ENCODE measurements around the gene RNU1-2. TPM values are rescaled to one million over a fixed set of nuclear protein-coding genes. Genes with fewer than 3 reads are reported as not detected.
"Not testable (repeated sequence)": the region's sequence is repeated elsewhere in the genome, so short reads cannot be mapped to it uniquely, and the experiment has no call there.

The RNU1-2 gene
- under 1 TPM in 3 of 4 donors, not detected in 1; under 0.01 TPM for total RNA-seq

DNA sequence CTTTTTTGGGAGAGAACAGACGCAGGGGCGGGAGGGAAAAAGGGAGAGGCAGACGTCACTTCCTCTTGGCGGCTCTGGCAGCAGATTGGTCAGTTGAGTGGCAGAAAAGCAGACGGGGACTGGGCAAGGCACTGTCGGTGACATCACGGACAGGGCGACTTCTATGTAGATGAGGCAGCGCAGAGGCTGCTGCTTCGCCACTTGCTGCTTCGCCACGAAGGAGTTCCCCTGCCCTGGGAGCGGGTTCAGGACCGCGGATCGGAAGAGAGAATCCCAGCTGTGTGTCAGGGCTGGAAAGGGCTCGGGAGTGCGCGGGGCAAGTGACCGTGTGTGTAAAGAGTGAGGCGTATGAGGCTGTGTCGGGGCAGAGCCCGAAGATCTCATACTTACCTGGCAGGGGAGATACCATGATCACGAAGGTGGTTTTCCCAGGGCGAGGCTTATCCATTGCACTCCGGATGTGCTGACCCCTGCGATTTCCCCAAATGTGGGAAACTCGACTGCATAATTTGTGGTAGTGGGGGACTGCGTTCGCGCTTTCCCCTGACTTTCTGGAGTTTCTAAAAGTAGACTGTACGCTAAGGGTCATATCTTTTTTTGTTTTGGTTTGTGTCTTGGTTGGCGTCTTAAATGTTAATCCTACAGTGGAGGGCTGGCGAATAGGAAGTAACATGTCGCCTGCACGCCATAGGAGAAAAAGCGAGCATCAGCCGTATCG, at the start of gene RNU1-2:
Gene RNU1-2 (plus strand): TSS at position 383 of the 718 bp plus-strand sequence.
- H3K27ac ChIP-seq, result peak within 1 kb of the TSS; percentile 84 to 99 (median 92)
- TF ChIP-seq POLR2AphosphoS5 (IDR thresholded peaks at IDR 0.05) (peak; percentile 78), POLR2A (IDR thresholded peaks at IDR 0.05) (peak; percentile 65 to 94)
- not testable (repeated sequence) for H3K36me3 ChIP-seq, H3K27me3 ChIP-seq, H3K9me3 ChIP-seq
- WGBS, 2 donors (ENCODE audit: low coverage in 1 of 2), result 0% methylated on average over 7 to 12 of the region's 39 CpGs
- peak; percentile 99 for ATAC-seq
- H3K4me1 ChIP-seq, result peaks cover 0 to 16% (median 5%) of the 10 kb centered on the region in 3 donors
- H3K4me3 ChIP-seq, result peak within 1 kb of the TSS; percentile 36 to 44

DNA sequence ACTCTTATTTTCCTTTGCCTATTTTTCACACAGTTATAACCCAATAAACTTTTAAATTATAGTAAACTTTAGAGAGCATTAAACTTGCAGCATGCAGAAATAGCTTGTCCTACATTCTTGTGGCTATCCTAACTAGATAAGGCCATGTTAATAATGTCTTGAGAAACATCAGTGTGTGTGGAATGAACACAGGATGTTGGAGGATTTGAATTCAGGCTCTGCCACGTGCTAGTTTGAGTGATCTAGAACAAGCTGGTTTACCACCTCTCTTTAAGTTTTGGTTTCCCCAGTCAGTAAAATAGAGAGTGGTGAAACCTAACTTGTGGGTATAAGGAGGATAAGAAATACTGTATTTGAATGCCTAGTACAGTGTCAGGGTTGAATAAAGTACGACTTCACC, 39.6 kb upstream of the RNU1-2 start:
- H3K9me3 ChIP-seq, H3K4me3 ChIP-seq, H3K36me3 ChIP-seq, ATAC-seq, H3K27ac ChIP-seq, H3K4me1 ChIP-seq: not testable (repeated sequence)
- peaks cover 13% of the 10 kb centered on the region for H3K27me3 ChIP-seq
- WGBS, 2 donors (ENCODE audit: low coverage in 1 of 2), result 100% methylated on average over 1 of the region's 2 CpGs; no CpG with 5 or more reads in 1 of the 2 donors

DNA sequence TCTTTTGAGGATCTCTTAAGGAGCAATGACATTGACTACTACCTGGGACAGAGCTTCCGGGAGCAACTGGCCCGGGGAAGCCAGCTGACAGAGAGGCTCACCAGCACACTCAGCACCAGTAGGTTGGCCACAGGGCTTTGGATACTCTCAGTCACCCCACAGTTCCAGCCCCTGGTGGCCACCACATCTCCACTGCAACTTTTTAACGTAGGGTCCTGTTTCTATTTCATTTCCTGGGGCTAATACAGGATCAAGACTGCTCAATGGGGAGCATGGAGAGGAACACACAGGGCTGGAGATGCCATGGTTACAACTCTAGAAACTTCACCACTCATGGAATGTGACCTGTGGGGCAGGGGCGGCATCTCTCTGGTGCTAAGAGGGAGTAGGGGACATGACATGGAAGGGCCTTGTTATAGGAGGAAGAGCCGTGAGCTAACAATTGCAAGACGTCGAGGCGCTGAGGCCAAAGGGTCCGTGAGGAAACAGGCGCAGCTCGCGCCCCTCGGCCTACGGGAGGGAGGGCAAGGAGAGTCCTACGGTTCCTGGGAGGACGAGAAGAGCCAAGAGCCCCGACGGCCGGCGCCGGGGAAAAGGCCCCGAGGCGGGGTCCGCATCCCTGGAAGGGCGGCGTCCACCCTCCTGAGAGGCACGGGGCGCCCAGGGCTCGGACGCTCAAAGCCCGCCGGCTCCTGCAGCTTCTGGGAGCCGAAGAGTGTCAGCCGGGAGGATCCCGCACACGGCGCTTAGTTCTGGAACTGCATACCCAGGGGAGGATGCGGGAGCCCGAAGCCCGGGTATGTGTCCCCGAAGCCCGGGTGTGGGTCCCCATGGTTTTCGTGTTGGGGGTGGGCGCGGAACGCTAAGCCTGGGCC, 36.4 kb upstream of the RNU1-2 start:
- not testable (repeated sequence) for ATAC-seq, H3K4me3 ChIP-seq, H3K4me1 ChIP-seq, H3K9me3 ChIP-seq, H3K36me3 ChIP-seq, H3K27ac ChIP-seq
- 36 to 51% methylated on average over 2 to 10 of the region's 46 CpGs for WGBS, 2 donors (ENCODE audit: low coverage in 1 of 2)
- H3K27me3 ChIP-seq, result peaks cover 17% of the 10 kb centered on the region

DNA sequence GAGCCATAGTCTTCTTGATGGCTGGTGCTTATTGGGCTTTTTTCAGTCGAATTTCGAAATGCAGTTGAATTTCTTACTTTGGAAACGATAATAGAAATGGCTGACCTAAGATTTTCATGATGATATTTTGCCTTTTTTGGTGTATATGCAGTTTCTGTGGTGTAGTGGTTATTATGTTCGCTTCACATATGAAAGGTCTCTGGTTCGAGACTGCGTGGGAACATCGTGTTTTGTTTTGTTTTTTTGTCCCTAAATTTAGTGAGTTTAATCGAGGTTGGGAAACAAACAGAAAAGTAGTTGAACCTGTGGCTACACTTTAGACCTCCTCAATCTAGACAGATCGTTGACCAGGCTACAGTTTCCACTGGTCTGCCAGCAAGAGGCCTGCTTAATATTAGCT, 35.7 kb upstream of the RNU1-2 start:
- H3K36me3 ChIP-seq, H3K4me3 ChIP-seq, ATAC-seq, H3K9me3 ChIP-seq, H3K4me1 ChIP-seq, H3K27ac ChIP-seq: not testable (repeated sequence)
- H3K27me3 ChIP-seq, result peaks cover 17% of the 10 kb centered on the region
- WGBS, 2 donors (ENCODE audit: low coverage in 1 of 2), result 68 to 87% methylated on average over 6 of the region's 9 CpGs

DNA sequence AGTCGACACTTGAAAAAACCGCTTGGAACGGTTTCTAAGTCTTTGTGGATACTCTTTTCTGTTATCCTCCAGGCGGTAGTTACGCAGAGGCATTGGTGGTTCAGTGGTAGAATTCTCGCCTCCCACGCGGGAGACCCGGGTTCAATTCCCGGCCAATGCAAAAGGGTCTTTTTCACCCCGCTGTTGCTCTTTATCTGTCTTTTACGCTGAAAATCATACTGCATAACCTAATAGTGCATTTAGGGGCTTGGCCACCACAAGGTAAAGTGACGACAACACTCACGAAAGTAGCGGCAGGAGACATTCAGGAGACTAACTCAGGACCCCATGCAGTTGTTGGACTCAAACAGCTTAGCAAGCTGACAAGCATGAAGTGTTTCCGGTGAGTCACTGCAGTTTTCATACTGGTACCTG, 33.9 kb upstream of the RNU1-2 start:
- peaks cover 17% of the 10 kb centered on the region for H3K27me3 ChIP-seq
- H3K9me3 ChIP-seq, H3K4me1 ChIP-seq, H3K36me3 ChIP-seq, H3K4me3 ChIP-seq, H3K27ac ChIP-seq: not testable (repeated sequence)
- 20 to 56% methylated on average over 1 to 6 of the region's 16 CpGs for WGBS, 2 donors (ENCODE audit: low coverage in 1 of 2)
- peak; percentile 22 for ATAC-seq

DNA sequence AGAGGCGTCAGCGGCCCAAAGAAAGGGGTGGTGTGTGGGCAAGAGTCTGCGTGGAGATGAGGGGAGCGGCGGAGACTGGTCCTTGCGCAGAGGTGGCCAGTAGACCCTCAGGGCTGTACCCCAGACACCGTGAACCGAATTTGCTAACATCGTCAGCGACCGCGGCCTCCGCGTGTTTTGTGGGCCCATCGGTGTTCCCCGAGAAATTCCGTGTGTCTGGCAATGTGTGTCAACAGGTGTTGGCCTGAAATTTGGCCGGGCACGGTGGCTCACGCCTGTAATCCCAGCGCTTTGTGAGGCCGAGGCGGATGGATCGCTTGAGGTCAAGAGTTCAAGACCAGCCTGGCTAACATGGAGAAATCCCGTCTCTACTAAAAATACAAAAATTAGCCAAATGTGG, 33.4 kb upstream of the RNU1-2 start:
- WGBS, 2 donors (ENCODE audit: low coverage in 1 of 2), result 89 to 92% methylated on average over 9 to 13 of the region's 25 CpGs
- H3K4me1 ChIP-seq, ATAC-seq, H3K27ac ChIP-seq, H3K9me3 ChIP-seq, H3K4me3 ChIP-seq, H3K36me3 ChIP-seq: not testable (repeated sequence)
- H3K27me3 ChIP-seq, result peaks cover 17% of the 10 kb centered on the region

DNA sequence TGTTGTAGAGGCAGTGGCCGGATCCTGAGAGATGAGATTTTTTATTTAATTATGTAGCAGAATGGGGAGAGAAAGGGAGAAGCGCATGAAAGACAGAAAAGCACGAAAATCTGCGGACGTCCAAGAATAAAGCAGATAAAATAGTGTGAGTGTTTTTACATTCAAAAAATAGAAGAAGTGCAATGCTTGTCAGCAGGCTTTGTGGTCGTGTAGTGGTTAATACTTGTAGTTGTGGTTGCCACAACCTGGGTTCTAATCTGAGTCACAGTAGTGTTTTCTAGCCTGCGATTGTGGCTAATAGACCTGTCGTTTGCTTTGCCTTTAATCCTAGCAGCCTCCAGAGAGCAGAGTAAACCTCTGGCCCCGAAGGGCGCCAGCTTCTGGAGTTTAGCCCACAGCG, 32.8 kb upstream of the RNU1-2 start:
- WGBS, 2 donors (ENCODE audit: low coverage in 1 of 2), result 82 to 100% methylated on average over 5 to 6 of the region's 11 CpGs
- H3K27me3 ChIP-seq, result peaks cover 17% of the 10 kb centered on the region
- not testable (repeated sequence) for H3K4me3 ChIP-seq, H3K27ac ChIP-seq, H3K36me3 ChIP-seq, H3K9me3 ChIP-seq, H3K4me1 ChIP-seq, ATAC-seq

DNA sequence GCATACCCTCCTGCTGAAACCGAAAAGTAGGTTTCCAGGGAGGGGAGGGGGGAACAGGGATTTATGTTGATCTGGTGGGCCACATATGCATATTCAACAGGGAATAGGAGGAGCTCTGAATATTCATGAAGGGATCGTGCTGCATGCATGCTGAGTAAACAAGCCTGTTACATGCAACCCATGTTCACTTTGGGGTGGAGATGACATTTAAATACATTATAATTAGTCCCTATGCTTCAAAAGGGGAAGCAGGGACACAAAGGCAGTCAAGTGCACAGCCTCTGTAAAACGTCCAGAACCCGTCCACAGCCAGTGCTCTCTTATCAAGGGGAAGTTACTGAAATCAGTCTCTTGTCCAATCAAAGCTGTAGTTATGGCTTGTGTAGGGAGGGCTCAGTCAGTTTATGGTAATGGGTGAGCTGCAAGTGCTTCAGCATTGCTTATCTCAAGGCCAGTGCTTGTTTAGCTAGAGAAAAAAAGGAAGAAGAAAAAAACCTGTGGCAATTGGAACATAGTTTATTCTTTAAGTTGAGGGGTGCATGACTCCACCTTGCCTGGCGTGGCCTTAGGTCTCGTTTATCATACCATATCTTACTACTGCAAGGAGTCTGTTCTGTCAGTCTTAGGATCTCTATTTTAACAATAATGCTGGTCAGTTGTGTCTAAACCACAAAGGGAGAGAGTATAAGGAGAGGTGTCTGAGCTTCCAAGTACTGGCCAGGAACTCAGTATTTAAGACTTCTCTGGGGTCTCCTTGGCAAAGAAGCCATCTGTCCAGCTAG, 28.7 kb upstream of the RNU1-2 start:
- H3K27me3 ChIP-seq, result peaks cover 14% of the 10 kb centered on the region
- H3K4me3 ChIP-seq, H3K4me1 ChIP-seq, H3K9me3 ChIP-seq, H3K36me3 ChIP-seq, ATAC-seq, H3K27ac ChIP-seq: not testable (repeated sequence)
- 17 to 50% methylated on average over 2 of the region's 6 CpGs for WGBS, 2 donors (ENCODE audit: low coverage in 1 of 2)

DNA sequence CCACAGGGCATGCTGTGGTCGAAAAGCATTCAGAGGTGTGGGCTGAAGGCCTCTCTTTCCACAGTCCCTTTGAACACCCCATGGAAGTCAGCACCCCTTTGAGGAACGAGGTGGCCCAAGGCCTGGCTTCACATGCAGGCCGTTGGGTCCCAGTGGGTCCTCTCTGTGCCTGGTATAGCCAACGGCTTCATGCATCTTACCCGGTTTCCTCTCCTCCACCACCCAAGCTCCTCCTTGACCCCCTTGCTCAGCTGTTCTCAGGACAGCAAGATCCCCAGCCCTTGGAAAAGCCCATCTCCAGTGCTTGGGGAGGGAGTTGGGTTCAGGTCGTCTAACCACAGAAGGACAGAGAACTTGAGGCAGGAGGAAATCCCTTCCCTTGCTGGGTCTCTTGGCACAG, 27.0 kb upstream of the RNU1-2 start:
- peaks cover 0 to 17% (median 0%) of the 10 kb centered on the region in 3 donors for H3K4me1 ChIP-seq
- ATAC-seq, H3K27ac ChIP-seq, H3K9me3 ChIP-seq, H3K27me3 ChIP-seq, H3K36me3 ChIP-seq, H3K4me3 ChIP-seq: not testable (repeated sequence)
- 50% methylated on average over 1 of the region's 6 CpGs; no CpG with 5 or more reads in 1 of the 2 donors for WGBS, 2 donors (ENCODE audit: low coverage in 1 of 2)

DNA sequence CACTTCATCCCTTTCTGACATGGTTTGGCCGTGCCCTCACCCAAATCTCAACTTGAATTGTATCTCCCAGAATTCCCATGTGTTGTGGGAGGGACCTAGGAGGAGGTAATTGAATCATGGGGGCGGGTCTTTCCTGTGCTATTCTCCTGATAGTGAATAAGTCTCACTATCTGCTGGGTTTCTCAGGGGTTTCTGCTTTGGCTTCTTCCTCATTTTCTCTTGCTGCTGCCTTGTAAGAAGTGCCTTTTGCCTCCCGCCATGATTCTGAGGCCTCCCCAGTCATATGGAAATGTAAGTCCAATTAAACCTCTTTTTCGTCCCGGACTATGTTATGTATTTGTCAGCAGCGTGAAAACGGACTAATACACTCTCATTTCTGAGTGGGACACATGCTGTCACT, 25.8 kb upstream of the RNU1-2 start:
- H3K4me3 ChIP-seq, H3K27ac ChIP-seq, ATAC-seq, H3K9me3 ChIP-seq, H3K36me3 ChIP-seq: not testable (repeated sequence)
- 60 to 75% methylated on average over 4 to 6 of the region's 7 CpGs for WGBS, 2 donors (ENCODE audit: low coverage in 1 of 2)
- H3K4me1 ChIP-seq, result peaks cover 0 to 17% (median 0%) of the 10 kb centered on the region in 3 donors
- H3K27me3 ChIP-seq, result peaks cover 16% of the 10 kb centered on the region

DNA sequence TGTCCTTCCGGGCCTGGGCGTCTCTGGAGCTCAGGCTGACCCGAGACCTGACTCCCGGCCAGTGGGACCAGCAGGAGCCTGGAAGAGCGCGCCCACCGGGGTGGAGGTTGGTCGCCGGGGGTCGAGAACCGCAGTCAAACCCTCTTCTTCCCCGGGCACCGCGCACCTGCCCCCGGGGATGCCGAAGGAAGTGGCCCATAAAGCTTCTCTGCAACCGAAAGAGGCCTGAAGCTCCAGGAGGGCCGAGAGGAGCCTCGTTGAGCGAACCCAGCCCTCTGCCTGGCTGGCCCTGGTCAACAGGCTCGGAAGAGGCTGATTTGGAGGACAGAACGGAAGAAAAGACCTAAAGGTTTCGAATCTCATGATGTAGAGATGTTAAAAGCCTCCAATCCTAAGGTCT, 24.6 kb upstream of the RNU1-2 start:
- not testable (repeated sequence) for ATAC-seq, H3K4me3 ChIP-seq, H3K27ac ChIP-seq, H3K9me3 ChIP-seq, H3K36me3 ChIP-seq
- Histone ChIP-seq H3K27me3 (peaks cover 28% of the 10 kb centered on the region), H3K4me1 (peaks cover 0 to 17% (median 0%) of the 10 kb centered on the region in 3 donors)
- WGBS, 2 donors (ENCODE audit: low coverage in 1 of 2), result 62% methylated on average over 8 of the region's 23 CpGs; no CpG with 5 or more reads in 1 of the 2 donors

DNA sequence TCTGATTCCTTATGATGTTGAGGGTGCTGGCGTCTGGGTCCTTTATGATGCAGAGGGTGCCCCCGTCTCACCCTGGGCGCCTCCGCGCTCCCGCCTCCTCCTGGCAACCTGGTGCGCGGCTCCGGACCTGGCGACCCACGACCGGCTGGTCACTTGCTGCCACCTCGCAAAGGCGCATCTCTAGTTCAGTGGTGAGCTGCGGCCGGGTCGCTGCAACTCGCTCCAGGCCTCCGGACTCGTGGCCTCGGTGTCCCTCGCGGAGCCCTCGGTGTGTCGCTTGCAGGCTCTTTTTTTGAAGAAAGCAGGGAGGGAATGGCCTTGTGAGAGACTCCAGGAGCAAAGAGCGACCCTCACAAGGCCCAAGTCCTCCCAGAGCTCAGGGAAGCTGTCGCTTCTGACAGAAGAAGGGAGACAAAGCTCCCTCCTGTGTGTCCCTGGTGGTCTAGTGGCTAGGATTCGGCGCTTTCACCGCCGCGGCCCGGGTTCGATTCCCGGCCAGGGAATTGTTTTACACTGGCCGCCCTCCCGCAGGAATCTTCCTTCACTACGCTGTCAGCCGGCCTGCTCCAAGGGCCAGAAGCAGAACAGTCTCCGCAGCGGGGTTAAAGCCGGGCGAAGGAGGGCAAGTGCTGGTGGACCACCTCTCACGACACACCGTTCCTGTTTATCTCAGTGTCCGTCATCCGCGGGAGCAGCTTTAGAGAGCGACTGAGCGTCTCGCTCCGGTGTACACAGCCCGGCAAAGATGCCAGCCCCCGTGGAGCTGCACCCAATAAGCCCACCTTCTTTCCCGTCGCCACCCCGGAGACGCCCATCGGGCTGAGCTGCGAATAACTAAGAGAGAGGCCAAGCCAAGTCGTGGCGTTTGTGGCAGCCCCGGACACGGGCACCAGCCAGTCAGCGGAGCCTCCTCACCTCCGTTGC, 23.4 kb upstream of the RNU1-2 start:
- H3K4me3 ChIP-seq, result peak overlapping the region in 1 of 2 donors; percentile 39
- WGBS, 2 donors (ENCODE audit: low coverage in 1 of 2), result 13 to 36% methylated on average over 12 to 22 of the region's 66 CpGs
- H3K4me1 ChIP-seq, result peaks cover 0 to 17% (median 0%) of the 10 kb centered on the region in 3 donors
- H3K9me3 ChIP-seq, H3K36me3 ChIP-seq: not testable (repeated sequence)
- peak overlapping the region in 2 of 4 donors; percentile 37 to 61 for H3K27ac ChIP-seq
- peak; percentile 86 for ATAC-seq
- H3K27me3 ChIP-seq, result peaks cover 39% of the 10 kb centered on the region

Measured in gastroesophageal sphincter (tissue), 4 donors.